ENCODE measurements around the gene CD9. TPM values are rescaled to one million over a fixed set of nuclear protein-coding genes. Genes with fewer than 3 reads are reported as not detected.
"Not testable (repeated sequence)": the region's sequence is repeated elsewhere in the genome, so short reads cannot be mapped to it uniquely, and the experiment has no call there.

The CD9 gene, protein sequence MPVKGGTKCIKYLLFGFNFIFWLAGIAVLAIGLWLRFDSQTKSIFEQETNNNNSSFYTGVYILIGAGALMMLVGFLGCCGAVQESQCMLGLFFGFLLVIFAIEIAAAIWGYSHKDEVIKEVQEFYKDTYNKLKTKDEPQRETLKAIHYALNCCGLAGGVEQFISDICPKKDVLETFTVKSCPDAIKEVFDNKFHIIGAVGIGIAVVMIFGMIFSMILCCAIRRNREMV
- 333 and 1,067 TPM in 2 replicates for total RNA-seq

DNA sequence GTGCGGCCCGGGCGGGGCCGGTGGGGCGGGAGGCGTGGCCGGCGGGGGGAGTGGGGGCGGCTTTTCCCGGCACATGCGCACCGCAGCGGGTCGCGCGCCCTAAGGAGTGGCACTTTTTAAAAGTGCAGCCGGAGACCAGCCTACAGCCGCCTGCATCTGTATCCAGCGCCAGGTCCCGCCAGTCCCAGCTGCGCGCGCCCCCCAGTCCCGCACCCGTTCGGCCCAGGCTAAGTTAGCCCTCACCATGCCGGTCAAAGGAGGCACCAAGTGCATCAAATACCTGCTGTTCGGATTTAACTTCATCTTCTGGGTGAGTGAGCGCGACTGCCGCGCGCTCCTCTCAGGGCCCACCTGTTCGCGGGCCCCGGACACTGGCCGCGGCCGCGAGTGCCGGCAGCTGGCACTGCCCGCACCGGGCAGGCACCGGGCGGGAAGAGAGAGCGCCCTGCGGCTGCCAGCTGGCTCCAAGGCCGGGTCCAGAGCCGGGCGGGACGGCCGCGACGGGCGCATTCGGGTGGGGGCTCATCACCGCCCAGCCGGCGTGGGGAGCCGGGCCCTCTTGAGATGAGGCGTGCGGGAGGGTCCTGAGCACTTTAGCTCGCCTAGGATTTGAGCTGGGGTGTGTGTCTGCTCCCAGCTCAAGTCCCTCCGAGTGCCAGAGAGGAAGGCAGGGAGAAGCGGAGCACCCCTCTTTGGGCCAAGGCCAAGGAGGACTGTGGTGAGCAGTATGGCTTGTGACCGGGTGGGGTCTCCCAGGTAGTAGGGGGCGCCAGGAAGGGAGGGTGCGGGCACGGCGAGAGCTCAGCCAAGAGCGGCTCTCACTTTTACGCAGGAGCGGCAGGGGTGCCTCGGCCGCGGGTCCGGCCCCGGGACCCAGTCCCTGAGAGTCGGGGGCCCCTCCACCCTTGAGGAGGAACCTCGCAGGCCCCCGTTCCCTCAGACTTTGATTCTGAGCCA is at the start of gene CD9:
Gene CD9 (plus strand): TSS at position 145 of the 957 bp plus-strand sequence. CDS start 100 bp downstream, at position 245.
- DNase-seq (ENCODE audit: low read depth): no peak

DNA sequence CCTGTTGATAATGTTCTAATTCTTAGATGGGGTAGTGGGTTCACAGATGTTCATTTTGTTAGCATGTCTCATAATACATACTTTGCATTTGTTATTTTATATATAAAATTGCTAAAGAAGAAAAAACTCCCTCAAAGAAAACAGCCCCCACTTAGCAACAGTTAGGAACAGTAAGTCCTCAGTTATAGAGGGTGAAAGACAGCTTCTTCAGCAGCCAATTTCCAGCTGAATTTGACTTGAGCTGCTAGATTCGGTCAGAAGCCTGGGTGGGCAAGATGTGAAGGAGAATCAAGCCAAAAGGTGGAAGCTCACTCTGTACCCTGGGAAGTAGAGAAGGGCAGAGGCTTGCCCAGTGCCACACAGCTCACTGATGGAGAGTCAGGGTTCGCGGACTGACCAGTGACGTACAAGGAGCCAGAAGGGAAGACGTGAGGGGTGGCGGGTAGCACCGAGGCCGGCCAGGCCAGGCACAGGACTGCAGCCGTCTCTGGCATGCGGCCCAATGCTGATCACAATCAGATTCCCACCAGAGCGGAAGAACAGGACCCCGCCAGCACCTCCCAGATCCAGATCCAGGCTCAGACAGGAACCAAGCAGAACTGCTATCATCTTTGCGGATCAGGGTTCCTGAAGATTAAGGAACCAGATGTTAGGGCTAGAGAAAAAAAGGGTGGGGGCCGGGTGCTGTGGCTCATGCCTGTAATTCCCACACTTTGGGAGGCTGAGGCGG is 45.3 kb upstream of the CD9 start:
- no peak for DNase-seq (ENCODE audit: low read depth)

DNA sequence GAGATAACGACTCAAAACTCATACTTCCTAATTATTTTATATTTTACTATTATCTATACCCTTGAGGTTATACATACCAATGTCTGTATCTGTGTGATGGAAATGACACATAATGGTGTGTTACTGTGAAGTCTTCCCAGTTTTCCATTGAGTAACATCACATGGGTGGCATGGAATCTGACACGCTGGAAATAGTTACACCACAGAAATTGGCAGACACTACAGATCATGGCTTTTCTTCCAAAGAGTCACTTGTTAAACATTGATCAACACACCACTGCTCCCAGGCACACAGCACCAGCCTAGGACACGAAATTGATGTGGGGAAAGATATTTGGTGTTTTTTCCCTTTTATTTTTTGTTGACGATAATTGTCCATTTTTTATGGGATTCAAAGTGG is 42.7 kb upstream of the CD9 start:
- DNase-seq (ENCODE audit: low read depth): no peak

DNA sequence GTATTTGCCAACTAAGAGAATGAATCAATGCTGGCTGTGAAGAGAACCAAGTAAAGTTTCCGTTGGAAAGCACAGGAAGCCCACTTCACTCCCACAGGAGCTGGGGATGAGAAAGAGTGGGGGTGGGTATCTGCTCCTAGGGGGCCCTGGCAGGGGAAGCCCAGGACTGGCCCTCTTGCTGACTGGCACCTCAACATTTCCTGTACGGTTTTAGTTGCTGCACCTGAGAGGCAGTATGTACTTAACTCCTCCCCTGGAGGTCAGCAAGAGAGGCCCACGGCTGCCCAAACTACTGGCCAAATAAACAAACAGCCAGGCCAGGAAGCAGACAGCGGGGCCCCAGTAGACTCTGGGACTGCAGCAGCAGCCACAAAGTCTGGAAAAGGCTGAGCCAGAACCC is 41.9 kb upstream of the CD9 start:
- DNase-seq (ENCODE audit: low read depth): no peak

DNA sequence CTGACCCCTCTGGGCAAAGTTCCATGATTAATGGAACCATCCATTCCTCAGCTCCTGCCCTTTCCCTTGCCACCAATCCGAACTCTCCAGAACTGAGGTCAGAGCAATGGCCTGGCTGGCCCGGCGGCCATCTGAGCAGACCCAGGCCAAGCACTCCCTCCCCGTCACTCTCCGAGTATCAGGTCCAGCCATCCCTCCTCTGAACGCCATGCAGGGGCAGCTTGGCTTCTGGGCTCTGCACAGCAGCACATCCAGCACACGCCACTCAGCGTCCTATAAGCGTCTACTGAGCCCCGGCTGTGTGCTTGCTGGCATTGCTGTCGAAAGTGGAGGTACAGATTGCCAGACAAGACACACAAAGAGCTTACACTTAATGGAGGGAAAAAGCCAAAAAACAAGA is 41.5 kb upstream of the CD9 start:
- no peak for DNase-seq (ENCODE audit: low read depth)

DNA sequence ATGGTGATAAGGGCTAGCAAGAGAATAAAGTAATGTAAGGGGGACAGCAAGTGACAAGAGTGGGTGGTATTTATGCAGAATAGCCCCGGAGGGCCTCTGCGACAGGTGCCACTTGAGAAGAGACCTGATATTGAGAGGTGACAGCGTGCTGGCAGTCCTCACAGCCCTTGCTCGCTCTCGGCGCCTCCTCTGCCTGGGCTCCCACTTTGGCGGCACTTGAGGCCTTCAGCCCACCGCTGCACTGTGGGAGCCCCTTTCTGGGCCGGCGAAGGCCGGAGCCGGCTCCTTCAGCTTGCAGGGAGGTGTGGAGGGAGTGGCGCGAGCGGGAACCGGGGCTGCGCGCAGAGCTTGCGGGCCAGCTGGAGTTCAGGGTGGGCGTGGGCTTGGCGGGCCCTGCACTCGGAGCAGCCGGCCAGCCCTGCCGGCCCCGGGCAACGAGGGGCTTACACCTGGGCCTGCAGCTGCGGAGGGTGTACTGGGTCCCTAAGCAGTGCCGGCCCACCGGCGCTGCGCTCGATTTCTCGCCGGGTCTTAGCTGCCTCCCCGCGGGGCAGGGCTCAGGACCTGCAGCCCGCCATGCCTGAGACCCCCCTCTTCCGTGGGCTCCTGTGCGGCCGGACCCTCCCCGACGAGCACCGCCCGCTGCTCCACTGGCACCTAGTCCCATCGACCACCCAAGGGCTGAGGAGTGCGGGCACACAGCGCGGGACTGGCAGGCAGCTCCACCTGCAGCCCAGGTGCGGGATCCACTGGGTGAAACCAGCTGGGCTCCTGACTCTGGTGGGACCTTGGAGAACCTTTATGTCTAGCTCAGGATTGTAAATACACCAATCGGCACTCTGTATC is 40.8 kb upstream of the CD9 start:
- not testable (repeated sequence) for DNase-seq (ENCODE audit: low read depth)

DNA sequence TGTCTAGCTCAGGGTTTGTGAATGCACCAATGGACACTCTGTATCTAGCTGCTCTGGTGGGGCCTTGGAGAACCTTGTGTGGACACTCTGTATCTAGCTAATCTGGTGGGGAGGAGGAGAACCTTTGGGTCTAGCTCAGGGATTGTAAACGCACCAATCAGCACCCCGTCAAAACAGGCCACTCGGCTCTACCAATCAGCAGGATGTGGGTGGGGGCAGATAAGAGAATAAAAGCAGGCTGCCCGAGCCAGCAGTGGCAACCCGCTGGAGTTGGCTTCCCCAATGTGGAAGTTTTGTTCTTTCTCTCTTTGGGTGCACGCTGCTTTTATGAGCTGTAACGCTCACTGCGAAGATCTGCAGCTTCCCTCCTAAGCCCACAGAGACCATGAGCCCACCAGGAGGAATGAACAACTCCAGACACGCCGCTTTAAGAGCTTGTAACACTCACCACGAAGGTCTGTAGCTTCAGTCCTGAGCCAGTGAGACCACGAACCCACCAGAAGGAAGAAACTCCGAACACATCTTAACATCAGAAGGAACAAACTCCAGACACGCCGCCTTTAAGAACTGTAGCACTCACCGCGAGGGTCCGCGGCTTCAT is 40.1 kb upstream of the CD9 start:
- DNase-seq (ENCODE audit: low read depth): not testable (repeated sequence)

DNA sequence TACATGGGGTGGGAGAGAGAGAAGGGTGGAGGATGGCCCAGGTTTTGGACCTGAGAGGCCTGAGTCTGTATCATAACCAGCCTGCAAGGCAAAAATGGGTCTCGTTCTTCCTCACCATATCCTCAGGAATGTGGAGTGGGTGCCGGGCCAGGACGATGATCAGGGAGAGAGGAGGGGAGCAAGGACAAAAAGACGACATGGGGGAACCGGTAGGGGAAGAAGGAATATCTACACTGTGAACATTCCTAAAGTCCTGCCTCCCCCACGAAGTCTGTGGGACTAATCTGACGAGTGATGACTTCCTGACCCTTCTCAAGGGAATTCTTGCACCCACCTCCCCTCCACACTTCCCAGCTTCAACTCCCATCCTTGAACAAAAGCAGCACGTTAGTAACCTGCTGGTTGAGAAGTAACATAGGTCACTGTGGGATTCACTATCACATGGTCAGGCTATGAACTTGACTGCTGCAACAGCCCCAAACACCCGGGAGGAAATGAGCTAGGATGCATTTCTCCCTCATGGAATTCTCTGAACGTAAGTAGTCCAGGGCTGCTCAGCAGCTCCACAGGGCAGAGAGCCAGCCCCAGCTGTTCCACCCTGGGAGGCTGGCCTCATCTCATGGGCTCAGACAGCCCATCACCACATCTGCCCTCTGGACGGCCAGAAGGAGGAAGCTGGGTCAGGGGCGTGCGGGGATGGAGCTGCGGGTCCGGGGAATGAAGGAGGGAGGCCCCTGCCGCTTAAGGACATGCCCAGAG is 38.9 kb upstream of the CD9 start:
- DNase-seq (ENCODE audit: low read depth): no peak

DNA sequence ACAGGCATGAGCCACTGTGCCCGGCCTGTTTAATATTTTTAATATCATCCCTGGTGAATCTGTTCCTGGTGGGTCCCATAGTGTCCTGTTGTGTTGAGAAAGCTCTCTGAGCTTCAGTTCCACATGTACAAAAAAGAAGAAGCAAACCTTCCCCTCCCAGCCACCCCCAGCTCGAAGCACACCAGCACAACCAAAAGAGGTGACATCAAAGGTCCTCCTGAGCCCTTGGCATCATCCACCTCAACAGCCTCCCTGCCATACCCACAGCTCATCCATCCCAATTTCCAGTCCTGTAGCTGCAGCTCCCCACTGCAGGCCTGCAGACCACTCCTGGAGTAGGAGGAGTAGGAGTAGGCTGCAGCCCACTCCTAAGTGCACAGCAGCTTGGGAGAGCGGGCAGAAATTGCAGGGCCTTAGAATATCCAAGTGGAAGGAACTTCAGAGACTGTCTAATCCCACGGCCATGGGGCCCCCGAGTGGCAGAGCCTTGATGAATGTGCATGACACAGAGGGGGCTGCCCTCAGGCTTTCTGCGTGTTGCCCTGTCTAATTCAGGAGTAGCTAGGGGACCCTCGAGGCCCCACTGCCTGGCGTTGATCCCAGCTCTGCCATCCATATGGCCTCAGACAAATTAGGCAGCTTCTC is 36.7 kb upstream of the CD9 start:
- DNase-seq (ENCODE audit: low read depth): no peak

DNA sequence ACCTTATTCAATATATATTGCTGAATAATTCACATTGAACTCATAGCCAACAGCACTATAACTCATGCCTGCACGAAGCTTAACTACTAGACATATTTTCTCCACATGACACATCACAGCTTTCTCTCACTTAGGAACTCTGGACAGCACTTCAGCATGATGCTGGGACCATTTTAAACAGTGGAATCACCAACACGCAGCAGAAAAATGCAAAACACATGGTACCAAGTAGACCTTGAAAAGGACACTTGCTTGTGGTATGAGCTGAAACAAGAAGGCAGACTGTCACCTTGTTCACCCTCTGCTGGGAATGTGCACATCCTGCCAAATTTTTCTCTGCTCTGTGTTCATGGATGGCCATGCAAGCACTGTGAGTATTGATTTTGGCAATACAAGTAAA is 34.8 kb upstream of the CD9 start:
- DNase-seq (ENCODE audit: low read depth): no peak

DNA sequence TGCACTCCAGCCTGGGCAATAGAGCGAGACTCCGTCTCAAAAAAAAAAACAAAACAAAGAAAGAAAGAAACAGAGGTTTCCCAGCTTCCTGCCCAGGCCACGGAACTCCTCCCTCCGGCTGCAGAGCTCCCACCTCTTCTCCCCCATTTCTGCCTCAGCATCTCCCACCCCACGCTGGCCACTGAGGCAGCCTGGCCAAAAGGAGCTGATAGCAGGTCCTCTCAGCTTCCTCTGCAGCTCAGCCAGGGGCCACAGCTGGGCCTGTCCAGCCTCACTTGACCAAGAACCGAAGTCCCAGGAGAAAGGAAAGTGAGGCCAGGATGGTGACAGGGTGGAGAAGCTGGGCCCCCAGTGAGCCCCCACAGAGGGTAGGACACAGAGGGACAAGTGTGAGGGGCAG is 33.4 kb upstream of the CD9 start:
- no peak for DNase-seq (ENCODE audit: low read depth)

DNA sequence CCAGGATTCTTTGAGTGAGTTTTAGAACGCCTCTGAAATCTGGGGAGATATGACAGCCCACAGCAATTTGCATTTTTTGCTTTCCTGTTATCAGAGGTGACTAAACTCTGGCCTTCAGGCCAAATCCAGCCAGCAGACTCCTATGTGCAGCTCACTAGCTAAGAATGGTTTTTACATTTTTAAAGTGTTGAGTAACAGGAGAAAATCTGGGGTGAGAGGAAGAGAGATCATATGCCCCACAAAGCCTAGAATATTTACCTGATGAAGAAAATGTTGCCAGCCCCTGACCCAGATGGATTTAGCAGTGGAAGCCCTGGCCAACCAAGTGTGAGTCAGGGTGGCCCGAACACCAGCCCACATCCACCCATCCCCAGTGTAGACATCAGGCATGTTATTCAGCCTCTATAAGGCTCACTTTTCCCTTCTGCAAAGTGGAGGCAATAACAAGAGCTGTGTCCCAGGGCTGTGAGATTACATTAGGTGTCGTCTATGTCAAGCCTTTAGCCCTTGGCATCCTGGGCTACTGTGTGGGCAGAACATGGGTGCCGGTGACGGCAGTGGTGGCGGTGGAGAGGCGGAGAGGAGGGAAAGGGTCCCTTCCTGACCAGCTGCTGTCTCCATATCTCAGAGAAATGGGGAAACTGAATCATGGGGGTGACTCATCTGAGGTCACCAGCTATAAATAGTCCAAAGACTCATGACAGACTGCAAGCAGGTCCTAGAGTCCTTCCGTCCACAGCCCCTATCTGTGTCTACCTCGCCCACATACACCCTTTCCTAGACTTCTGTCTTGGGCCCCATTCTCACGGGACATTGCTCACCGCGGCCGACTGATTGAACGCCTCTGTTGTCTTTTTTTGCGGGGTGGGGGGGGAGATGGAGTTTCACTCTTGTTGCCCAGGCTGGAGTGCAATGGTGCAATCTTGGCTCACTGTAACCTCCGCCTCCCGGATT is 32.6 kb upstream of the CD9 start:
- DNase-seq (ENCODE audit: low read depth): peak; percentile 90

DNA sequence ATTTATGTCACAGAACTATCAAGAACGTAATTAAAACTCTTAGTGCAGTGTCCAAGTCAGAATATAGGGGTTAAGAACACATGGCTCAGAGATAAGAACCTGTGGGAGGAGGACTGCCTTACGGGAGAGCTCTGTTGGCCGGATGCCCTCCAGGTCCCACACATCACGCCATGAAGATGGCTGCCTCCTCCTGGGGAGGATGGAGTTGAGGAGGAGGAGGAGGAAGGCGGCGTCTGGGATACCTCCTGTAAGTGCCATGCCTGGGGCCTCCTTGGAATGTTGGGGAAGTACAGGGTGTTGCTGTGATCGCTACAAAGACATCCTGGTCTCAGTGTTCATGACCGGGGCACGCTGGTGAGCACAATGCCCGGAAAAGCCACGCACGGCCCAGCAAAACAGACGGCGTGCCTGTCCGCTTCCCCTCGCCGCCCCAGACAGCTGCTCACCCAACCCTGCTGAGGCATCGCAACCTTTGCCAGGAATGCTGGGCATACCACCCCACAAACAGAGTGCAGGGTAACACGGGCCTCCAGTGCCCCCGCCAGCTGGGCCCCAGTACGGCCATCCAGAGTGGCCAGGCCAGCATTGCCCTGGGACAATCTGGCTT is 28.7 kb upstream of the CD9 start:
- no peak for DNase-seq (ENCODE audit: low read depth)

DNA sequence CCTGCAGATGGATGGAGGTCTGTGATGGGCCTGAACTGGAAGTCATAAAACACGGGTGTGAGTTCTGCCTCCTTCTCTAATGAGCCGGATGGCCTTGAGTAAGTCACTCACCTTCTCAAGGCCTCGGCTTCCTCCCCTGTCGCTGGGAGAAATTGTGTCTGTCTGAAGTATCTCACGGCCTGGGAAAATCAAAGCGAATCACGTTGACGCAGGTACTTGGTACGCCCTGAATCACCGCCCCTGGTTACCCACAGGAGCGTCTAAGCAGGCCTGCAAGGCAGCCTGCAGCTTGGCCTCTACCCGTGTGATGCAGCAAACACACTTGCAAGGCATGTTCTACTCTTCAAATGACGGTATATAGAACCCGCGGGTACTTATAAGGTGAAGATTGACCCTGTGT is 28.1 kb upstream of the CD9 start:
- DNase-seq (ENCODE audit: low read depth): no peak

DNA sequence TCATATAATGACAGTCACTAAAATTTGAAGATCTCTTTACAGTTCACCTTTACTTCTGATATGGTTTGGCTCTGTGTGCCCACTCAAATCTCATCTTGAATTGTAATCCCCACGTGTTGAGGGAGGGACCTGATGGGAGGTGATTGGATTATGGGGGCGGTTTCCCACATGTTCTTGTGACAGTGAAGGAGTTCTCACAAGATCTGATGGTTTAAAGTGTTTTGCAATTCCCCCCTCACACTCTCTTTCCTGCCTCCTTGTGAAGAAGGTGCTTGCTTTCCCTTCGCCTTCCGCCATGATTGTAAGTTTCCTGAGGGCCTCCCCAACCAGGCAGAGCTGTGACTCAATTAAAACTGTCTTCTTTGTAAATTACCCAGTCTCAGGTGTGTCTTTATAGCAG is 27.3 kb upstream of the CD9 start:
- no peak for DNase-seq (ENCODE audit: low read depth)

DNA sequence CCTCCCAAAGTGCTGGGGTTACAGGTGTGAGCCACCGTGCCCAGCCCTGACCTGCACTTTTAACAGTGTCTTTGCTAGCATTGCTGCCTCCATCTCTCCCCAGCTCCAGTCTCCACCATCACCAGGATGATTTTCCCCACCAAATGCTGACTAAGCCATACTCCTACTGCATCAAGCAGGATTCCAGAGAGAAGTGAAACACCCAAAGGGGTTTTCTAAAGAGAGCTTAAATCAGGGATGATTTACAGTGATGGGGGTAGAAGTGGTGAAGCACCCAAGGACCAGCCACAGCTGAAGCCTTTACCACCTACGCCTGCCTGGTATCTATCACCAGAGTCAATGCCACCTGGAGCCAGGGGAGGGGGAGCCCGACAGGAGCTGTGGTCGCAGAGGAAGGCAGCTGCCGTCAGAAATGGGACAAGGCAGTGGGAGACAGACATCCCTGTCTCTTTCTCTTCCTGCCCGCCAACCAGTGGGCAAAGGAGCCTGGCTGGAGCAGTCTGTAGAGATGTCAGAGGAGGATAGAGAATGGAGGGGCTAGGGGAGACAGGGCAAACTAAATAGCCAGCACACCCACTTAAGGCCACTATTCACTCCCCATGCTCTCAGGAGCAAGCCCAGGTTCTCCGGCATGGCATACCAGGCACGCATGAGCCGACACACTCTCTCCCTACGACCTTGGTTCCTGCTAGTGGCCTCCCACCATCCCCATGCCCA is 22.4 kb upstream of the CD9 start:
- no peak for DNase-seq (ENCODE audit: low read depth)

DNA sequence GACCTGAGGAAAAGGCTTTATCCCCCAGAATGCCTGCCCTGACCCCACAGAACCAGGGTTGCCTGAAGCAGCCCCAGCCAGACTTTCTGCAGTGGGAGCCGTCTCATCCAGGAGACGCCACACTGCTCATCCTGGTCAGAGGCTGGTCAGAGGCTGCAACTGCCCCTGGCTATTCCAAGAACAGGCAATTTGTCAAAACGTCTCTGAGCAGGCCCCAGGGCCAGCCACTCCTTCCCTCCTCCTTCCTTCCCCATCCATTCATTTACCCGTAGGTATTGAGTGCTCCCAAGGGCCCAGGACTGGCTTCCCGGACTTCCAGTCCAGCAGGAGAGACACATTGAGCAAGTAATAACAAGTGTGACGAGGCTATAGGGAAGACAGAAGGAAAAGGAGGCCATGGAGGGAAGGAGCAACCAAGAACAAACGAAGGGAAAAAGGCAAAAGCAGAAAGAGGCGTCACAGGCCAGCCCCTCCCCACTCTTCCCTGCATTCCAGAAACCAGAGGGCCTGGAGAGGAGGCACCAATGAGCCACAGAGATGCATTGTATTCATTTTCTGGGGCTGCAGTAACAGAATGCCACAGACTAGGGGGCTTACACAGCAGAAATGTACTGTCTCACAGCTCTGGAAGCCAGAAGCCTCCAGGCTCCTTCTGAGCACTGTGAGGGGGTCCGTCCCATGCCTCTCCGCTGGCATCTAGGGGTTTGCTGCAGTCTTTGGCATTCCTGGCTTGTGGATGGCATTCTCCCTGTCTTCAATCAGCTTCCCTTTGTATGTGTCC is 21.0 kb upstream of the CD9 start:
- DNase-seq (ENCODE audit: low read depth): no peak

Data from renal cortical epithelial cell (primary cell).